H1 (cell line): ENCODE results near the gene NLN. TPM values are rescaled to one million over a fixed set of nuclear protein-coding genes. Genes with fewer than 3 reads are reported as not detected.

Source experiments
- CTCF ChIA-PET: fragments of 300-600 bp; sonication (Branson Sonifier 250); formaldehyde crosslinking; loops from one replicate; lab custom pipeline; 2021; ENCODE audit not compliant: partially characterized antibody; lab: Charles Lee
- POLR2A ChIA-PET: fragments of 300-600 bp; sonication (Branson Sonifier 250); formaldehyde crosslinking; loops from one replicate; lab custom pipeline; 2021; ENCODE audit warnings: inconsistent platforms; ENCODE audit not compliant: partially characterized antibody; lab: Charles Lee
- DNase-seq, 2 experiments: peaks; one replicate each; pipeline versions ENCODE4 v3.0.0 to v3.0.0-alpha.2; 2010 to 2022; ENCODE audit warnings: low spot score in 2 of 2, low read depth in 1 of 2, mixed read lengths in 1 of 2
- FAIRE-seq: peaks from 2 replicates; lab custom pipeline; 2011; peaks lifted over from hg19 to GRCh38; lab: Jason Lieb, UNC
- H2AFZ ChIP-seq: 2 replicates; pipeline ENCODE4 v1.8.1; 2012; ENCODE audit warnings: low read length, inconsistent platforms
- H2AK5ac ChIP-seq: 2 replicates; pipeline ENCODE4 v1.6.1; 2013; ENCODE audit warnings: low read depth, low read length
- H2BK120ac ChIP-seq: replicated peaks from 2 replicates; pipeline ENCODE3; 2013; ENCODE audit warnings: low read depth, low read length, inconsistent platforms
- H2BK12ac ChIP-seq: 2 replicates; pipeline ENCODE4 v1.6.1; 2013; ENCODE audit warnings: low read depth, low read length
- H2BK15ac ChIP-seq: 2 replicates; pipeline ENCODE4 v1.6.1; 2013; ENCODE audit warnings: low read length
- H2BK20ac ChIP-seq: 2 replicates; pipeline ENCODE4 v1.6.1; 2013; ENCODE audit warnings: low read length
- H2BK5ac ChIP-seq: 2 replicates; pipeline ENCODE4 v1.6.1; 2013; ENCODE audit warnings: low read depth, low read length
- H3K14ac ChIP-seq: 2 replicates; pipeline ENCODE4 v1.6.1; 2013; ENCODE audit warnings: inconsistent platforms; ENCODE audit not compliant: insufficient read length
- H3K18ac ChIP-seq: 2 replicates; pipeline ENCODE4 v1.6.1; 2013; ENCODE audit warnings: low read length; ENCODE audit errors: extremely low read depth
- H3K23ac ChIP-seq: 2 replicates; pipeline ENCODE4 v1.6.1; 2013; ENCODE audit warnings: inconsistent platforms; ENCODE audit not compliant: insufficient read length
- H3K23me2 ChIP-seq: 2 replicates; pipeline ENCODE4 v1.6.1; 2013; ENCODE audit warnings: low read depth, low read length
- H3K27ac ChIP-seq: 2 replicates; pipeline ENCODE4 v1.6.1; 2011; ENCODE audit warnings: low read depth, low read length, inconsistent platforms
- H3K27me3 ChIP-seq, 4 experiments: replicated peaks in 1 of 4; 1 replicate in 1 of 4; 2 replicates in 3 of 4; pipeline versions ENCODE4 v1.6.1 to v1.8.1; 2011 to 2013; ENCODE audit warnings: low read length in 3 of 4, mild to moderate bottlenecking in 3 of 4, inconsistent platforms in 2 of 4, mixed read lengths in 2 of 4, moderate library complexity in 1 of 4; ENCODE audit not compliant: control insufficient read depth in 3 of 4, insufficient read depth in 3 of 4; ENCODE audit errors: extremely low read depth in 1 of 4
- H3K36me3 ChIP-seq, 4 experiments: 2 replicates each; pipeline versions ENCODE4 v1.6.1 to v1.8.1; 2011 to 2013; ENCODE audit warnings: mild to moderate bottlenecking in 4 of 4, low read length in 3 of 4, moderate library complexity in 2 of 4, control low read depth in 1 of 4, inconsistent platforms in 1 of 4; ENCODE audit not compliant: insufficient read depth in 4 of 4, control insufficient read depth in 2 of 4
- H3K4ac ChIP-seq: replicated peaks from 2 replicates; pipeline ENCODE3; 2013; ENCODE audit warnings: low read length, low read depth, mixed read lengths, inconsistent platforms; ENCODE audit not compliant: insufficient read length
- H3K4me1 ChIP-seq, 4 experiments: replicated peaks in 1 of 4; 1 replicate in 1 of 4; 2 replicates in 3 of 4; pipeline versions ENCODE4 v1.6.1 to v1.8.1; 2011 to 2013; ENCODE audit warnings: low read length in 3 of 4, inconsistent platforms in 2 of 4, mixed read lengths in 1 of 4; ENCODE audit not compliant: insufficient read depth in 4 of 4, control insufficient read depth in 3 of 4
- H3K4me2 ChIP-seq, 2 experiments: 2 replicates each; pipeline versions ENCODE4 v1.6.1 to v1.8.1; 2011 to 2013; ENCODE audit warnings: low read depth in 2 of 2, low read length in 2 of 2, control low read depth in 1 of 2, inconsistent platforms in 1 of 2, mild to moderate bottlenecking in 1 of 2; ENCODE audit not compliant: insufficient read depth in 1 of 2
- H3K4me3 ChIP-seq, 4 experiments: fragments of 200-600, 300-600 bp in 1 of 4; sonication (generic), shearing (Covaris generic), sonication (Bioruptor Twin) in 1 of 4; 2 replicates each; pipeline versions ENCODE4 v1.5.1 to v1.8.1; 2011 to 2016; ENCODE audit warnings: low read length in 4 of 4, low read depth in 3 of 4, control low read depth in 2 of 4, inconsistent platforms in 2 of 4, mild to moderate bottlenecking in 2 of 4, mixed read lengths in 1 of 4, moderate library complexity in 1 of 4; ENCODE audit not compliant: insufficient read depth in 2 of 4; ENCODE audit errors: extremely low read depth in 1 of 4
- H3K56ac ChIP-seq: replicated peaks from 2 replicates; pipeline ENCODE3; 2013; ENCODE audit warnings: low read depth, mild to moderate bottlenecking, mixed read lengths, low read length, inconsistent platforms; ENCODE audit not compliant: insufficient read length
- H3K79me1 ChIP-seq: 2 replicates; pipeline ENCODE4 v1.6.1; 2013; ENCODE audit warnings: low read depth, low read length, control low read depth
- H3K79me2 ChIP-seq, 2 experiments: 2 replicates each; pipeline versions ENCODE4 v1.6.1 to v1.8.1; 2012 to 2013; ENCODE audit warnings: low read length in 2 of 2, mild to moderate bottlenecking in 2 of 2, inconsistent platforms in 1 of 2; ENCODE audit not compliant: insufficient read depth in 2 of 2, control insufficient read depth in 1 of 2
- H3K9ac ChIP-seq, 4 experiments: replicated peaks in 1 of 4; 1 replicate in 1 of 4; 2 replicates in 3 of 4; pipeline versions ENCODE4 v1.6.1 to v1.8.1; 2011 to 2013; ENCODE audit warnings: low read depth in 3 of 4, low read length in 3 of 4, control low read depth in 2 of 4, mild to moderate bottlenecking in 2 of 4, moderate library complexity in 2 of 4, inconsistent platforms in 1 of 4; ENCODE audit errors: extremely low read depth in 1 of 4
- H3K9me3 ChIP-seq, 2 experiments: 2 replicates each; pipeline versions ENCODE4 v1.6.1 to v1.8.1; 2012 to 2013; ENCODE audit warnings: mild to moderate bottlenecking in 2 of 2, moderate library complexity in 2 of 2, control low read depth in 1 of 2, inconsistent platforms in 1 of 2, low read depth in 1 of 2, low read length in 1 of 2, mixed read lengths in 1 of 2; ENCODE audit not compliant: insufficient read depth in 2 of 2
- H4K20me1 ChIP-seq, 2 experiments: replicated peaks in 1 of 2; 2 replicates each; pipeline versions ENCODE3 to v1.8.1; 2011 to 2013; ENCODE audit warnings: inconsistent platforms in 2 of 2, low read length in 2 of 2, mild to moderate bottlenecking in 1 of 2; ENCODE audit not compliant: insufficient read depth in 2 of 2, control insufficient read depth in 1 of 2
- H4K5ac ChIP-seq: 2 replicates; pipeline ENCODE4 v1.6.1; 2013; ENCODE audit warnings: low read length, low read depth, mixed read lengths, inconsistent platforms; ENCODE audit not compliant: insufficient read length
- H4K8ac ChIP-seq: 2 replicates; pipeline ENCODE4 v1.8.0; 2013; ENCODE audit warnings: mild to moderate bottlenecking, moderate library complexity, low read length, inconsistent platforms; ENCODE audit not compliant: insufficient read depth; ENCODE audit errors: extremely low read depth
- H4K91ac ChIP-seq: replicated peaks from 2 replicates; pipeline ENCODE3; 2013; ENCODE audit warnings: low read length, mixed read lengths, inconsistent platforms; ENCODE audit not compliant: insufficient read length
- SRF ChIP-seq: IDR thresholded peaks from 2 replicates; pipeline ENCODE4 v1.6.1; 2011; ENCODE audit warnings: mild to moderate bottlenecking, low read depth, low read length, moderate library complexity
- USF2 ChIP-seq: IDR thresholded peaks from 2 replicates; pipeline ENCODE4 v1.6.1; 2011; ENCODE audit warnings: low read length, improper control_type of control experiment
- WGBS, 2 experiments: shearing (Covaris generic) in 1 of 2; methylation state at CpG; one replicate each; pipeline versions ENCODE4 v1.1.6 to v1.1.7; 2013 to 2015; ENCODE audit warnings: low lambda C conversion rate in 2 of 2, mixed read lengths in 2 of 2, inconsistent platforms in 1 of 2, low coverage in 1 of 2, missing lambda C conversion rate in 1 of 2; ENCODE audit not compliant: insufficient replicate concordance in 2 of 2, insufficient coverage in 1 of 2, insufficient read length in 1 of 2; ENCODE audit errors: extremely low coverage in 1 of 2, missing lambda C conversion rate in 1 of 2; 5-methylcytosine and 5-hydroxymethylcytosine counted together
- polyA plus RNA-seq, 7 experiments: library from polyadenylated mRNA; depleted of rRNA in 3 of 7; stranded (reverse) in 5 of 7; unstranded in 2 of 7; fragments of >200 nt in 5 of 7; fragments of 200-250 nt in 2 of 7; gene quantifications; 1 replicate in 5 of 7; 2 replicates in 1 of 7; 4 replicates in 1 of 7; pipeline versions ENCODE4 v1.2.1 to v1.2.3, GENCODE V29; 2011 to 2013; ENCODE audit warnings: missing spikeins in 2 of 7, mixed read lengths in 2 of 7
- total RNA-seq: library from RNA; stranded (reverse); fragmentation: NEBNext Ultra II Directional; extraction: Animal tissue kit (Norgen Biotek cat#: 25700); gene quantifications from 2 replicates; pipeline ENCODE4 v1.2.1, GENCODE V29; 2021

Gene NLN
- total and polyA plus RNA-seq, 2 of the 8 experiments (the other 6 are each of a cell fraction or from before 2014, with no cell fraction given), result 46.7 to 192 TPM

- no peak overlapping the region for H3K4me3 ChIP-seq
- no peak overlapping the region for H2BK5ac ChIP-seq
- H3K4me1 ChIP-seq, result no peaks in the 10 kb centered on the region
- peaks cover 0 to 1% of the 10 kb centered on the region in 2 experiments for H4K20me1 ChIP-seq
- no peak overlapping the region for H3K23ac ChIP-seq
- FAIRE-seq (no peak), DNase-seq (no peak)
- 100% methylated on average over 1 of the region's 1 CpG; no CpG with 5 or more reads in 1 of the 2 experiments for WGBS, 2 experiments
- no peak overlapping the region for H2AK5ac ChIP-seq
- peaks cover 0 to 1% (median 0%) of the 10 kb centered on the region in 4 experiments; a peak in 1 of 7 replicates for H3K27me3 ChIP-seq
- no peak overlapping the region for H4K91ac ChIP-seq
- ChIA-PET POLR2A (interaction anchor here (0.7 kb wide), 1 partner anchor 8 kb away, joined by 3 read pairs; no protein-coding TSS in a partner anchor), CTCF (no interaction called here)
- peak; percentile 40; the same call in 1 of the 2 replicates for TF ChIP-seq SRF
- TF ChIP-seq USF2, result no peak
- H3K4me2 ChIP-seq, result no peak overlapping the region
- no peak overlapping the region for H3K18ac ChIP-seq
- no peaks in the 10 kb centered on the region for H3K9me3 ChIP-seq
- H2BK20ac ChIP-seq, result no peak overlapping the region
- H3K14ac ChIP-seq, result no peak overlapping the region
- H2BK15ac ChIP-seq, result no peak overlapping the region
- H3K79me2 ChIP-seq, result no peaks in the 10 kb centered on the region
- no peak overlapping the region for H3K56ac ChIP-seq
- H4K8ac ChIP-seq, result no peak overlapping the region
- H2BK12ac ChIP-seq, result no peak overlapping the region
- H4K5ac ChIP-seq, result no peak overlapping the region
- H2AFZ ChIP-seq, result no peak overlapping the region
- no peaks in the 10 kb centered on the region; the same call in 1 of the 2 replicates for H3K79me1 ChIP-seq
- H3K23me2 ChIP-seq, result no peaks in the 10 kb centered on the region
- H2BK120ac ChIP-seq, result no peak overlapping the region
- peaks cover 2 to 49% (median 34%) of the 10 kb centered on the region in 4 experiments for H3K36me3 ChIP-seq
- no peak overlapping the region for H3K27ac ChIP-seq
- no peak overlapping the region for H3K9ac ChIP-seq
- H3K4ac ChIP-seq, result no peak overlapping the region
Measured at GRCh38 chr5:65808818-65809217, 86.8 kb downstream of the NLN start.
